Hindlimb muscle (tissue), 1 donor: ENCODE data around the gene TMEM131. TPM values are rescaled to one million over a fixed set of nuclear protein-coding genes. Genes with fewer than 3 reads are reported as not detected.
"Not testable (repeated sequence)": the region's sequence is repeated elsewhere in the genome, so short reads cannot be mapped to it uniquely, and the experiment has no call there.

Experiments
- DNase-seq: peaks from one replicate; pipeline ENCODE4 v3.0.0-alpha.2; 2013
- polyA plus RNA-seq: library from polyadenylated mRNA; unstranded; fragments of 120-200 nt; gene quantifications from one replicate; pipeline ENCODE4 v1.2.1, GENCODE V29; 2013; ENCODE audit not compliant: insufficient read length

The TMEM131 gene
- polyA plus RNA-seq, 1 donor = 53.2 TPM

GRCh38 chr2:97907369-97908100 lies 88.2 kb downstream of the TMEM131 start:
- DNase-seq = no peak

GRCh38 chr2:97906307-97906706 lies 89.4 kb downstream of the TMEM131 start:
- DNase-seq = no peak

GRCh38 chr2:97905294-97905693 lies 90.5 kb downstream of the TMEM131 start:
- no peak for DNase-seq

GRCh38 chr2:97901862-97902261 lies 93.9 kb downstream of the TMEM131 start:
- no peak for DNase-seq

GRCh38 chr2:97900806-97901205 lies 94.9 kb downstream of the TMEM131 start:
- no peak for DNase-seq

GRCh38 chr2:97893042-97893441 lies 102.7 kb downstream of the TMEM131 start:
- not testable (repeated sequence) for DNase-seq

- no peak for DNase-seq
Measured at GRCh38 chr2:97891611-97892010, 104.1 kb downstream of the TMEM131 start.

GRCh38 chr2:97889156-97889555 lies 106.6 kb downstream of the TMEM131 start:
- DNase-seq = no peak

- DNase-seq = no peak
Measured at GRCh38 chr2:97885841-97886240, 109.9 kb downstream of the TMEM131 start.

- DNase-seq = no peak
Measured at GRCh38 chr2:97880334-97880733, 115.4 kb downstream of the TMEM131 start.

- DNase-seq = no peak
Measured at GRCh38 chr2:97878865-97879264, 116.9 kb downstream of the TMEM131 start.

- not testable (repeated sequence) for DNase-seq
Measured at GRCh38 chr2:97878317-97878716, 117.4 kb downstream of the TMEM131 start.

GRCh38 chr2:97871096-97871780 lies 124.5 kb downstream of the TMEM131 start:
- no peak for DNase-seq

GRCh38 chr2:97870396-97870843 lies 125.3 kb downstream of the TMEM131 start:
- peak; percentile 18 for DNase-seq

GRCh38 chr2:97869722-97870346 lies 125.9 kb downstream of the TMEM131 start:
- DNase-seq = no peak

GRCh38 chr2:97868986-97869721 lies 126.6 kb downstream of the TMEM131 start:
- DNase-seq = no peak

GRCh38 chr2:97863829-97864228 lies 131.9 kb downstream of the TMEM131 start:
- DNase-seq = no peak

- no peak for DNase-seq
Measured at GRCh38 chr2:97861177-97861576, 134.6 kb downstream of the TMEM131 start.

GRCh38 chr2:97858442-97858841 lies 137.3 kb downstream of the TMEM131 start:
- no peak for DNase-seq

GRCh38 chr2:97857553-97857952 lies 138.2 kb downstream of the TMEM131 start:
- DNase-seq = no peak

GRCh38 chr2:97853057-97853456 lies 142.7 kb downstream of the TMEM131 start:
- not testable (repeated sequence) for DNase-seq

- no peak for DNase-seq
Measured at GRCh38 chr2:97851172-97851571, 144.6 kb downstream of the TMEM131 start.
